C4-2B (cell line): ENCODE data around the gene SLC6A19.

Source experiments
- H3K27ac ChIP-seq: fragments of 450-650 bp; 2 replicates; pipeline ENCODE4 v1.5.1; 2017
- CTCF ChIP-seq: fragments of 450-650 bp; conservative IDR thresholded peaks from 2 replicates; pipeline ENCODE4 v1.5.1; 2017; ENCODE audit warnings: mild to moderate bottlenecking
- ZFX ChIP-seq: fragments of 450-650 bp; IDR thresholded peaks from 2 replicates; pipeline ENCODE4 v1.6.1; 2017

Gene SLC6A19

DNA sequence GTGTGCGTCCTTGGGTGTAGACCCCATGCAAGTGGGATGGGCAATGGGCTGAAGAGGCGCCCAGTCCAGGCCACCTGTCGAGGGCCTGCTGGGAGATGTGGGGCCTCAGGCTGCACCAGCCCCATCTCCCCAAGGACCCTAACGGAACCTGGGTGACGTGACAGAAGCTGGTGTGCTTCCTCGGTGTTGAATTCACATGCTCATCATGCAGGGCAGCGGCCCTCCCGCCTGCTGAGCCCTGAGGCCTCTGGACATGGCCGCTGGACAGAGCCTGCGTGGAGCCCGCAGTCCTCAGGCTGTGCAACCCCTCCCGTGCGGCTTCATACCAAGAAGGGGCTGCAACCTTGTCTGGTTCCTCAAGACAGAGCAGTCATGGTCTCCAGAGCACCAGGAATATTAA is 66.7 kb downstream of the SLC6A19 start:
- no peak overlapping the region for H3K27ac ChIP-seq
- no peak for TF ChIP-seq ZFX
- TF ChIP-seq CTCF: no peak

- TF ChIP-seq ZFX (no peak), CTCF (no peak)
- no peak overlapping the region for H3K27ac ChIP-seq
These were observed 67.3 kb downstream of the SLC6A19 start for GRCh38 chr5:1268666-1269065.

DNA sequence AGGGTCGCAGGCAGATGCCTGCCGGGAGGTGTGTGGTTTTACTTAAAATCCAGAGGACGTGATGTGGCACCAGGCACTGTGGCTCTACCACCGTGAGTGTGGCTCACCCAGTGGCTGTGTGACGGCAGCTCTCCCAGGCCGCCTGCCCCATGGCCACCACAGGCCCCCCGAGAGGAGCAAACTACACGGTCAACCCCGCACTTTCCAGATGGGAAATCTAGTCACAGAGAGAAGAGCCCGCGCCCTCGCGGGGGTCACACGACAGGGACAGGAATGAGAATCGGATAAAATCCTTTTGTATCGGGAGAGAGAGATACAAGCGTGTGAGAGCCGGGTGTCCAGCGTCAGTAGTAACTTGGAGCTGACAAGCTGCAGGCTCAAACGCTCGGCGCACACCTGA is 69.0 kb downstream of the SLC6A19 start:
- no peak overlapping the region for H3K27ac ChIP-seq
- no peak for TF ChIP-seq CTCF
- TF ChIP-seq ZFX: no peak

DNA sequence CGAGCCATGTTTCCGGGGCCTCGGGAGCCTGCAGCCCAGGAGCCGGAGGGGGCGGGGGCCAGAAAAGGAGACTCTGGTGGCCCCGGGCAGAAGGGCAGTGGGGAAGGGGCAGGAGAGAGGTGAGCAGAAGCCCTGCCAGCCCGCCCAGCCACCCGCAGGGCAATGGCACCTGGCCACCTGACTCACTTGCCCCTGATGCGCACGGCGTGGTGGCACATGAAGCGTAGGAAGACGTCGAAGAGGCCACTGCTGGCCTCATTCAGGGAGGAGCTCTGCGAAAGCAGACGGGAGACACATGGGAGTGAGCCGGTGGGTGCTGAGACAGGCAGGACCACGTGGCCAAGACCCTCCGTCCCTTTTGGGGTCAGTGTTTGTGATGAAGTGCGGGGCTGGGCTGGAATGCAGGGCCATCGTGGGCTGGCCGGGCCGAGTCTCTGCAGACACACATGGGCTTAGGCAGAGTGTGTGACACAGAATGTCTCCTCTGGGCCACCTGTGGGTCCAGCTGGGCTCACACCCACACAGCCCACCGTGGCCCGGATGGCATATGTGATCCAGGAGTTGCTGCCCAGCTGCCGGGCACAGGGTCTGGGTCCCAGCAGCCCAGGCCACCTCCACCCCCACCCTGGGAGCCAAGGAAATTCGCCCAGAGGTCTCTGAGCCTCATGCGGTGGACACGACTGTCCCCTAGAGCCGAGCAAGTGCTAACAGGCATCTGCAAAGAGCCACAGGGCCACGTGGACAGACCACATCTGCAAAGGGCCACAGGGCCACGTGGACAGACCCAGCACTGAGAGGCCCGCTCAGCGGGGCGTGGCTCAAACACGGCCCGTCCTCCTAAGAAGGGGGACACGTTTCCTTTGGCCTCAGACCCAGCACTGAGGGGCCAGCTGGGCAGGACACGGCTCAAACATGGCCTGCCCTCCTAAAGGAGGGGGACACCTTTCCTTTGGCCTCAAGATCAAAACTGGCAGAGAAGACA is 69.8 kb downstream of the SLC6A19 start:
- no peak overlapping the region for H3K27ac ChIP-seq
- TF ChIP-seq CTCF: no peak

DNA sequence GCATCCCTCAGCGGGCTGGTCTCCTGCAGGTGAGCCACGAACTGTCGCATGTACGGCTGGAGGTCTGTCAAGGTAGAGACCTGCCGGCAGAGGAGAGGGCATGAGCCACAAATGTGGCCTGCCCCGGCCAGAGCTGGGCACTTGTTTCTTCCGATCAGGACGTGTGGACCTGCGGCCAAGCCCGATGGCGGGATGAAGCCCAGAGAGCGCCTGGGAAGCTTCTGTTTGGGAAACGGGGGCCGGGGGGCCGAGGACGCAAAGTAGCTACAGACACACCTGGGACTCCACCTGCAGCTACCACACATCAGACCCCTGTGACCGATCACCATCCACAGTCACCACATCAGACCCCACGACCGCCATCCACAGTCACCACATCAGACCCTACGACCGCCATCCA is 70.8 kb downstream of the SLC6A19 start:
- H3K27ac ChIP-seq: no peak overlapping the region
- TF ChIP-seq ZFX (no peak), CTCF (no peak)

- TF ChIP-seq ZFX (no peak), CTCF (no peak)
- H3K27ac ChIP-seq: no peak overlapping the region
These were observed 72.3 kb downstream of the SLC6A19 start for GRCh38 chr5:1273745-1274144.

- H3K27ac ChIP-seq: no peak overlapping the region
- TF ChIP-seq ZFX: no peak
- TF ChIP-seq CTCF: no peak
These were observed 73.1 kb downstream of the SLC6A19 start for GRCh38 chr5:1274471-1274870.
